Activated CD4-positive, CD25-positive, alpha-beta regulatory T cell treated with anti-CD3 and anti-CD28 coated beads, Interleukin-2, amount 50 U/mL, for 16 hours (primary cell): Measurements from ENCODE around the gene WRAP73.

Experiments used
- DNase-seq: peaks from one replicate; pipeline ENCODE4 v3.0.0-alpha.2; 2020; ENCODE audit warnings: low read depth, low spot score

Gene WRAP73

GRCh38 chr1:3650248-3651025 is 534 bp upstream of the WRAP73 start:
- no peak for DNase-seq

DNA sequence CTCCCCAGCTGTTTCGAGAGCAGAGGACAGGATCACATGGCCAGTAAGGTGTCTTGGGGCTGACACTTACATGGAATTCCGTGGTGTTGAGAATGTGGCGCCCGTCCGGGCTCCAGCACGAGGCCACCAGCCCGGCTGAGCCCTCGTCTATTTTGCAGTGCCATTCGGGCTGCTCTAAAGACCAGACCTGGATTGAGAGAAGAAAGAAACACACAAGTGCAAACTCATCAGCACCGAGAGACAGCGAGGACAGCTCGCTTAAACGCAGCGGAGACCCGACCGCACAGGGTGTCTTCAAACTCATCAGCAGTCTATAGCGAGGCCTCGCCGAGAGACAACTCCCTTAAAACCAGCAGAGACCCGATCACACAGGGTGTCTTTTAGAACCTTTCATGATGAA is 3.3 kb downstream of the WRAP73 start:
- DNase-seq, result no peak

DNA sequence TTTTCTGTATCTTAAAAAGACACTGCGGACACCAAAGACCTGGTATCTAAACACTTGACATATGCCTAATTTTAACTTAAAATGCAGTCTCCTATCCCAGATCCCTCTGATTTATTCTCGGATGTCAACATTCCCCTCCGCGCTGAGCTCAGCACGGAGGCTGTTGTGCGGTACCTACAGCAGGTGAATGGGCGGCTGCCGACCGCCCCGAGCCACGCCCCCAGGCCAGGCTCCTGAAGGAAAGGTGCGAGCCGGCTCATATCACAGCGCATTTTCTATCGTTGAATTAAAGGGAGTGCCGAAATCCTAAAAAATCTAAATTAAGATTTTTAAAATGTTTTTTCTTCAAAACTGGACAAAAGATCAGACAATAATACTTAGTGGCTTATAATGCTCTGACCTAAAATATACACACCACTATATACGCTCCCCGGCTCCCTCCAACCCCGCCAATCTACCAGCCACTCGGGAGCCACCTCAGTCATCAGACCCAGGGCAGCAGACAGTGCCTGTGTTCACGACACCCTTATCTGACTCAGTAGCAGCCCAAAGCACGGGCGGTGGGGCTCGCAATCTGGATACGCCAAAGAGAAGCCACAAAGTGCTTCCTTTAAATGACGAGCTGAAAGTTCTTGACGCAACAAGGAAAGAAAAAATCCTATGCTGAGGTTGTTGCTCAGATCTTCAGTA is 4.1 kb downstream of the WRAP73 start:
- DNase-seq, result no peak

DNA sequence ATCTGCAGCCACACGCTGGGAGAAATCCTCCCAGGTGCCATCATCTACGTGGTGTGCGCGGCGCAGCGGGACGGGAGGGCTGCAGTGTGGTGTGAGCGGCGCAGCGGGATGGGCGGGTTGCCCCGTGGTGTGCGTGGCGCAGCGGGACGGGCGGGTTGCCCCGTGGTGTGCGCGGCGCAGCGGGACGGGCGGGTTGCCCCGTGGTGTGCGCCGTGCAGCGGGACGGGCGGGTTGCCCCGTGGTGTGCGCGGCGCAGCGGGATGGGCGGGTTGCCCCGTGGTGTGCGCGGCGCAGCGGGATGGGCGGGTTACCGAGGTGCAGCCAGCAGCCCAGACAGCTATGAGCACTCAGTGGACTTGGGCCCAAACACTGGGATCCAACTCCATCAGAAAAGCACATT is 4.7 kb downstream of the WRAP73 start:
- DNase-seq, result no peak

DNA sequence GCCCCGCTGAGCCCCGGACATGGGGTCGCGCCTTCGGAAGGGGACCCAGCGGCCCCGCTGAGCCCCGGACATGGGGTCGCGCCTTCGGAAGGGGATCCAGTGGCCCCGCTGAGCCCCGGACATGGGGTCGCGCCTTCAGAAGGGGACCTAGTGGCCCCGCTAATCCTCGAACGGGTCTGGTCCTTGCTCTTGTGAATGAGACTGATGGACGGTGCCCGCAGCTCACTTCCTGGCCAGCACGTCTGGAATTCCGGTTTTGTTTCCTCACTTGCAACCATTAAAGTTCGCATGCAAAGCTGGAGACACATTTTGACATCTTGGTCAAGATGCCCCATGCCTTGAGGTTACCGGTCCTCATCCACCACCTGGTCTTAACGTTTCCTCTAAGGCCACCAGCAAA is 5.6 kb downstream of the WRAP73 start:
- DNase-seq, result no peak

GRCh38 chr1:3642919-3643675 is 6.8 kb downstream of the WRAP73 start:
- no peak for DNase-seq

DNA sequence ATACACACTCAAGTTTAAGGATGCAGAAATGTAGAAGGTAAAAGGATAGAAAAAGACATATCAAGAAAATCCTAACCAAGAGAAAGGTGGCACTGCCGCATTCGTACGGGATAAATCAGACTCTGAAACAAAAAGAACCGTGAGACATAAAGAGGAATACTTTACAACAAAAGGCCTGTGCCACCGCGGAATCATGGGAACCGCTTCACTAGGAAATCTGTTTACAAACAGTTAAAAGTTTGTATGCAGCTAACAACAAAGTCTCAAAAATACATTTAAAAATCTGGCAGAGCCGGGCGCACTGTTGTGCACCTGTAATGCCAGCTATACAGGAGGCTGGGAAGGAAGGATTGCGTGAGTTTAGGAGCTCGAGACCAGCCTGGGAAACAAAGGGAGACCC is 8.1 kb downstream of the WRAP73 start:
- DNase-seq, result no peak

DNA sequence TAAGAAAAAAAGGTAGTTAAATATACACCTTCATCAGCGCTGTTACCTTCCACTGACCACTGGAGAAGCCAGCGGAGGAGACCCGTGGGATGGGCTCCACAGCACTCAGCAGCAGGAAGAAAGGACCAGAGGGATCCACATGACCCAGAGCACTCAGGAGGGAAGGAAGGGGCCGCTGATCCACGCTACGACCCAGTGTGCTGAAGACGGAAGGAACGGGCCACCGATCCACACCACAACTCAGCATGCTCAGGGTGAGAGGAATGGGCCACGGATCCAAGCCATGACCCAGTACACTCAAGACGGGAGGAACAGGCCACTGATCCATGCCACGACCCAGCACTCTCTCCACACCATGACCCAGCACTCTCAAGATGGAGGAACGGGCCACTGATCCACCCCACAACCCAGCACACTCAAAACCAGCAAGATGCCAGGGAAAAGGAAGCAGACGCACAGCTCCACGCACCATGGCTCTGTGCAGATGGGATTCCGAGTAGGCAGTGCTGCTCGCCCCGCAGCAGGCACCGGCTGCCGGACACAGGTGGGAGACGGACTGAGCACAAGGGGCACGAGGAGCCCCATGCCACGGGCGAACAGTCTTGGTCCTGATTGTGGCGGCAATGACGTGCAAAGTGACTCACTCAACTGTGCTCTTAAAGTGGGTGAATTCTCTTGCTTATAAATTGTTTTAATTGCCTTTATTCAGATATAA is 8.7 kb downstream of the WRAP73 start:
- DNase-seq, result no peak

- no peak for DNase-seq
Measured at GRCh38 chr1:3640121-3640837, 9.6 kb downstream of the WRAP73 start.

DNA sequence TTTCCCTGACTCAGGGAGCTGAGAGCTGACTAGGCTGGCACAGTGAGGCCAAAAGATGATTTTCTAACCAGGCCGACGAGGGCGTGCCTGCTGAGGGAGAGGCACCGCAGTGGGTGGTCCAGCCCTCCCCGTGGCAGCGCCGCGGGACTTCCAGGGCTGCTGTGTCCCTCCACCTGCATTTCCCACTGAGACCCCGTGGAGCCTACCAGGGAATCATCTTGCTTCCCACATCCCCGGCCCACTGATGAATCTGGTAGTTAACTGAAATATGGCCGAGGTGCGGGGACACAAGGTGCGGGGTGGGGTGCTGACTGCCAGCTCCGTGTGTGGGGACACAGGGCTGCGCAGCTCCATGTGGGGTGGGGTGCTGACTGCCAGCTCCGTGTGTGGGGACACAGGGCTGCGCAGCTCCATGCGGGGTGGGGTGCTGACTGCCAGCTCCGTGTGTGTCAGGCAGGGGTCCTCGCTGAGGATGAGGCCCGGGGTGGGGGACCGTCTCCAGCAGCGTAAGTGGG is 10.4 kb downstream of the WRAP73 start:
- DNase-seq, result no peak

- no peak for DNase-seq
Measured at GRCh38 chr1:3638676-3639075, 11.2 kb downstream of the WRAP73 start.

DNA sequence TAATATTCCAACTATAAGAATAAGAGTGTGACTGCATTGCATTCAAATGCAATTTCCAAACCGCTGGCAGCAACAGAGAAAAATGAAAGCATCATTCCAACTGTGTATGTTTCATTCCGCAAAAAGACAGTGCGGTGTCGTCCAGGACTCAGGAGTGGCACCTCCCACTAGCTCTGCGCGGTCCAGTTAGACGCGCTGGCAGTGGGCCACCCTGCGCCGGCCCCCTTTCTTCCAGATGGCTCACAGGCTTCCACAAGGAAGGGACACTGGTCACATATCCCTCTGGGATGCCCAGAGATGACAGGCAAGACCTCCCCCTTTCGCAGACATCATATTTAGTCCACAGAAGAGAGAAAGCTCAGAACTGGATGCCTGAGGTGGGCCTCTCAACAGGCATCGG is 11.9 kb downstream of the WRAP73 start:
- DNase-seq, result no peak

DNA sequence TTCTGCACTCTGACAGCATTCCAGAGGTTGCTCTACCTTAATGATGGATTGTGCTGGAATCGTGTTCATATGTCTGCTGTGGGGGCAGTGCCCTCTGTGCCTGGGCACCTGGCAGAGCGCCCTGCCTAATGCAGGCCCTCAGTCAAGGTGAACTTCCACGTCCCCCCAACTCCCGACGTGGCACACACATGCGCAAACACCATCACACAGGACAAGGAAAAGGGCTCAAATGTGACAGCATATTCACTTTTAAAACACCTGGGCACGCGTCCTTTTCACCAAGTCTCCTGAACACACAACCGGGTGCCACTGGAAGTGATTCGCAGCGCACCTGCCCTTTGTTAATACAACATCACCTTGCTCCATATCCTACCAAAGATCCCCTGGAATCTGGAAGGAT is 13.4 kb downstream of the WRAP73 start:
- no peak for DNase-seq

DNA sequence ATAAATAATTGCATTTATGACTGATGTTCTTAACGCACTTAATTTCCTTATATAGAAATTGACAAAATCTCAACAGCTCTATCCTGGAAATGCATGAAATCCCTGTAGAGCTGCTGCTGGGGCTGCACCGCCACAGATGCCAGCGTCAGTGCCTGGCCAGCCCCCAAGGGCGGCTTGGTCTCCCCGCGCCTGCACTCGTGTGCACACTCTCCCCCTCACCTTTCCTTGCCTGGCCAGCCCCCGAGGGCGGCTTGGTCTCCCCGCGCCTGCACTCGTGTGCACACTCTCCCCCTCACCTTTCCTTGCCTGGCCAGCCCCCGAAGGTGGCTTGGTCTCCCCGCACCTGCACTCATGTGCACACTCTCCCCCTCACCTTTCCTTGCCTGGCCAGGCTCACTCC is 13.8 kb downstream of the WRAP73 start:
- no peak for DNase-seq

DNA sequence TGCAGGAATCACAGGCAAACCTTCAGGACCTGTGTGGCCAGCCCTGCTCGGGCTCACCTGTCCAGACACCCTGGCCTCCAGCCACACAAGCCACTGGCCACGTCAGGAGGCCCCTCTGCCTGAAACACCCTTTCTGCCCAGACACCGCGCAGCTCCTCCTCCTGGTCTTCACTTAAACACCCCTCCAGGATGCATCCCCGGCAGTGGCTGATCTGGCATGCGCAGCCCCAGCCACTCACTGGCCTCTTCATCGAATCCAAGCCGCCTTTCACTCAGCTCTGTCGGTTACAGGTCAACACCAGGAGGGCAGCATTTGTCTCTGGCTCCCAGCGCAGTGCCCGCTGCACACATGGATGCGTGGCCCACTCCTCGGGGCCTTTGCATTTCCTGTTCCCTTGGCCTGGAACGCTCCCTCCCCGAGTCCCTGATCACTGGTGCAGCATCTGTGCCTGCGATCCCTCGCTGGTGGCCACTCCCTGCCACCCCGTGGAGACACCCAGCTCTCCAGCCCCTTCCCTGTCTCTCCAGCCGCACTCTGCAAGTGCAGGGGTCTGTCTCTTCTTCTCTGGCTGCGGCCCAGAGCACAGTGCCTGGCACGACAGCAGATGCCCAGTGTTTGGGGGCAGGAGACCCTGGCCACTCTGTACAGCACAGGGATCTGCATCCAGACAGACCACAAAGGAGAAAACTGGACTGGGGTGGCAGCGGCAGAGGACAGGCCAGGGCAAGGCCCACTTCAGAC is 15.7 kb downstream of the WRAP73 start:
- no peak for DNase-seq

- no peak for DNase-seq
Measured at GRCh38 chr1:3633344-3634058, 16.4 kb downstream of the WRAP73 start.

DNA sequence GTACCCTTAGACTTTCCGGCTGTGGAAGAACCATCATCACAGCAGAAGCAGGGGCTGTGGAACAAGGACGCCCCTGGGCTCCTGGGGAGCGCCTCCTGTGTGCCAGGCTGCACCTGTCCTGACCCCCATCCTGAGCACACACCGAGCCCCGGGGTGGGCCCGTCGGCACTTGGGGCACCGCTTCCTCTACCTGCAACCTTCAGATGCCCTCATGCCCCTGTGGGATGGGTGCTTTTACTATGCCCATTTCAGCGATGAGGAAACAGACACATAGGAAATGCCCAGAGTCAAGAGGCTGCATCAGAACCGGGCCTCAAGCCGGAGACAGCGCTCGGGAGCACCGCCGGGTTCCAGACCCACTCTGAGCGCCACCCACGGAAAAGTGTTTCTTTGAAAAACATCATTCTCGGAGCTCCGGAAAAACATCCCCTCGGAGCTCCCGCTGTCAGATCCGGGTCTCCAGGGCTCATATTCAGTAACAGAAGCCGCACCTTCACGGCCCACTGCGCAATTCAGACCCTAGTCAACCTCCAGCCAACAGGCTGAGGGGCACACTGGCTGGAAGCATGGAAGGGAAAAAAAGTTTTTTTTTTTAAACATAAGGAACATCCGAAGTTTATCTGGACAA is 17.1 kb downstream of the WRAP73 start:
- DNase-seq, result no peak

GRCh38 chr1:3632298-3632697 is 17.6 kb downstream of the WRAP73 start:
- no peak for DNase-seq
